Measurements from ENCODE around the gene SYTL3.
A peak's percentile ranks its signal among the peaks of the same experiment; 100 is the strongest.
"Not testable (repeated sequence)": the region's sequence is repeated elsewhere in the genome, so short reads cannot be mapped to it uniquely, and the experiment has no call there.

SYTL3 gene

DNA sequence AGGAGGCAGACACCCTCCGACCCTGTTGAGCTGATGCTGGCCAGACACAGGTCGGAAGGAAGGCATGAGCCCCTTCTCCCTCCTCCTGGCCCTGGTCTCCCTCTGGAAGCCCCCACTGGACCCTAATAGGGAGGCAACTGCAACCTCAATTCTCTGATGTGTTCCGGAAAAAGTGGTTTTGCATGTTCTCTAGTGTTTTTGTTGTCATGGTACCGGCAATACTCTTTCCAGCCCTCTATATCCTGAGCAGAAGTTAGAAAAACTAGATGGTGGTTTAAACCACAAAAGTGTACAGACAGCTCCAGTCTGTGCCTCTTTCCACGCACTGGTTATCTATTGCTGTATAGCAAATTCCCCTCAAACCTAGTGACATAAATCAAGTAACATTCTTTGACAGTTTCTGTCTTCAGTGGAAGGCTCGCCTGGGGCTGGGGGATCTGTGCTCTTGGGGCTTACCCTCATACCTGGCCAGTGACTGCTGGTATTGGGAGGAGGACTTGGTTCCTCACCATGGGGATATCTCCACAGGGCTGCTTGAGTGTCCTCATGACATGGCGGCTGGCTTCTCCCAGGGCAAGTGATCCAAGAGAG lies 37.0 kb downstream of the SYTL3 start:
- DNase-seq (ENCODE audit: low read depth): no peak
- no peak overlapping the region for H3K4me3 ChIP-seq (ENCODE audit: control insufficient read depth, low read depth, low read length)
- TF ChIP-seq CTCF (conservative IDR thresholded peaks at IDR 0.05; ENCODE audit: control insufficient read depth, insufficient read depth, low read depth, low read length): no peak

DNA sequence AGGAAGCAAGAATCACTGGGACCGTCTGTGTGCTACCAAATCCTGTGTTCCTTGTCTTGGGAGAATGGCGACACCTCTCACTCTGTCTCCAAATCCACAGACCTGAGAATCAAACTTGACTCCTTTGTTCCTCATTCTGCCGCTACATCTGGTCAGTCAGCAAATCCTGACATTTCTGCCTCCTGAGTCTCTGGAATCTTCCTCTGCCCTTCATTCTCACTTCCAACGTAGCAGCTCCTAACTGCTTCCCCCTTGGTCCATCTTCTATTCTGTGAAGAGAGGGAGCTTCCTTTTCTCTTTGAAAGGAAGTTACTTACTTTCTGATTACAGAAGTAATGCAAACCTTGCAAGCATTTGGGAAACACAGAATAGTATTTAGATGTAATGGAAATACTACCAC lies 37.7 kb downstream of the SYTL3 start:
- TF ChIP-seq CTCF (conservative IDR thresholded peaks at IDR 0.05; ENCODE audit: control insufficient read depth, insufficient read depth, low read depth, low read length): no peak
- DNase-seq (ENCODE audit: low read depth): no peak
- H3K4me3 ChIP-seq (ENCODE audit: control insufficient read depth, low read depth, low read length): no peak overlapping the region

GRCh38 chr6:158688860-158689259 lies 39.0 kb downstream of the SYTL3 start:
- no peak overlapping the region for H3K4me3 ChIP-seq (ENCODE audit: control insufficient read depth, low read depth, low read length)
- no peak for TF ChIP-seq CTCF (conservative IDR thresholded peaks at IDR 0.05; ENCODE audit: control insufficient read depth, insufficient read depth, low read depth, low read length)
- DNase-seq (ENCODE audit: low read depth): no peak

- no peak for TF ChIP-seq CTCF (conservative IDR thresholded peaks at IDR 0.05; ENCODE audit: control insufficient read depth, insufficient read depth, low read depth, low read length)
- no peak for DNase-seq (ENCODE audit: low read depth)
- H3K4me3 ChIP-seq (ENCODE audit: control insufficient read depth, low read depth, low read length): no peak overlapping the region
Observed at GRCh38 chr6:158694913-158695312, 45.1 kb downstream of the SYTL3 start.

GRCh38 chr6:158697811-158698210 lies 48.0 kb downstream of the SYTL3 start:
- no peak for TF ChIP-seq CTCF (conservative IDR thresholded peaks at IDR 0.05; ENCODE audit: control insufficient read depth, insufficient read depth, low read depth, low read length)
- no peak overlapping the region for H3K4me3 ChIP-seq (ENCODE audit: control insufficient read depth, low read depth, low read length)
- DNase-seq (ENCODE audit: low read depth): peak; percentile 50

GRCh38 chr6:158698931-158699330 lies 49.1 kb downstream of the SYTL3 start:
- DNase-seq (ENCODE audit: low read depth): peak; percentile 40
- no peak overlapping the region for H3K4me3 ChIP-seq (ENCODE audit: control insufficient read depth, low read depth, low read length)
- TF ChIP-seq CTCF (conservative IDR thresholded peaks at IDR 0.05; ENCODE audit: control insufficient read depth, insufficient read depth, low read depth, low read length): no peak

DNA sequence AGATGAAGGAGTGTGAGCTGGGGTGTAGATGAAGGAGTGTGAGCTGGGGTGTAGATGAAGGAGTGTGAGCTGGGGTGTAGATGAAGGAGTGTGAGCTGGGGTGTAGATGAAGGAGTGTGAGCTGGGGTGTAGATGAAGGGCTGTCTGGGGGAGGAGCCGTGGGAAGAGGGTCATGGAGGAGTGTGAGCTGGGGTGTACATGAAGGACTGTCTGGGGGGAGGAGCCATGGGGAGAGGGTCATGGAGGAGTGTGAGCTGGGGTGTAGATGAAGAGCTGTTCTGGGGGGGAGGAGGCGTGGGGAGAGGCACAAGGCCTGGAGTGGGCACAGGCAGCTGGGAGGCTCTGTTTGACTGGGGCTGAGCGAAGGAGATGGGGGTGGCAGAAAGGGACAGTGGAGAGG lies 51.4 kb downstream of the SYTL3 start:
- not testable (repeated sequence) for DNase-seq (ENCODE audit: low read depth); H3K4me3 ChIP-seq (ENCODE audit: control insufficient read depth, low read depth, low read length)

Data from fibroblast of mammary gland (primary cell).